ENCODE data around the gene BICD2.

DNA sequence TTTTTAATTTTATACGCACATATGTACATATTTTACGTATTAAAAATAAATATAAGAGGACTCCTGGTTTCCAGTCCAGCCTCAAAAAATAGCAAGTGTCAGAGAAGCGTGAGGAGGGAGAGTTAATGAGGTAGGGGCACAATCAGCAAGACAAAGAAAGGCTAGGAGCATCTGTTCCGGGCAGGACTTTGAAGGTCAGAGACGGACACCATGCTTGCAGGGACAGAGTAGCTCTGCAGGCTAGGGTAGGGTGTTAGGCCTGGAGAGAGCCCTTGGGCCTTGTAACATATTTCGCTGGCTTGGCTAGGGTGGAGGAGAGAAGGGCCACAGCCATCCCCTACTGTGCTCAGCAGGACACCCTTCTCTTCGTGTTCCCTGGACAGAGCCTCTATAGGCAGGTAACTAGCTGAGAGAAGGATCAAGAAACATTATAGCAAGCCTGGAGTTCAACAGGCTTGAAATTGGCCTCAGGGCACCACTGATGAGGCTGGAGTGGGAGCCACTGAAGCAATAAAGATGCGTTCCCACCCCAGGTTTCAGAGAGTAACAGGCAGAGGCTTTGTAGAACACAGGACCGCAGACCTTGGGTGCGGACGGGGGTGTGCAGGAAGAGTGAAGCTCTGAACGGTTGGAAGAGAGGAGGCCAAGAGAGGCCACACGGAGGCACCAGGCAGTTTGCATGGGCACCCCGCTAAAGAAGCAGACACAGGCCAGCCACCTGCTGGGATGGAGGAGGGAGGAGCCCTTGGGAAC lies 85.0 kb downstream of the BICD2 start:
- TF ChIP-seq, protein P1, sequence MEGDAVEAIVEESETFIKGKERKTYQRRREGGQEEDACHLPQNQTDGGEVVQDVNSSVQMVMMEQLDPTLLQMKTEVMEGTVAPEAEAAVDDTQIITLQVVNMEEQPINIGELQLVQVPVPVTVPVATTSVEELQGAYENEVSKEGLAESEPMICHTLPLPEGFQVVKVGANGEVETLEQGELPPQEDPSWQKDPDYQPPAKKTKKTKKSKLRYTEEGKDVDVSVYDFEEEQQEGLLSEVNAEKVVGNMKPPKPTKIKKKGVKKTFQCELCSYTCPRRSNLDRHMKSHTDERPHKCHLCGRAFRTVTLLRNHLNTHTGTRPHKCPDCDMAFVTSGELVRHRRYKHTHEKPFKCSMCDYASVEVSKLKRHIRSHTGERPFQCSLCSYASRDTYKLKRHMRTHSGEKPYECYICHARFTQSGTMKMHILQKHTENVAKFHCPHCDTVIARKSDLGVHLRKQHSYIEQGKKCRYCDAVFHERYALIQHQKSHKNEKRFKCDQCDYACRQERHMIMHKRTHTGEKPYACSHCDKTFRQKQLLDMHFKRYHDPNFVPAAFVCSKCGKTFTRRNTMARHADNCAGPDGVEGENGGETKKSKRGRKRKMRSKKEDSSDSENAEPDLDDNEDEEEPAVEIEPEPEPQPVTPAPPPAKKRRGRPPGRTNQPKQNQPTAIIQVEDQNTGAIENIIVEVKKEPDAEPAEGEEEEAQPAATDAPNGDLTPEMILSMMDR (IDR thresholded peaks at IDR 0.05; ENCODE audit: insufficient read depth, low read length, poor library complexity, severe bottlenecking): no peak
- TF ChIP-seq EZH2phosphoT487 (conservative IDR thresholded peaks at IDR 0.05; ENCODE audit: low read length): no peak
